NT2/D1 (cell line): ENCODE measurements around the gene CACNA1C.

Source experiments
- DNase-seq: peaks from one replicate; pipeline ENCODE4 v3.0.0-alpha.2; 2011; ENCODE audit warnings: low read depth, low spot score
- H3K27me3 ChIP-seq: 2 replicates; pipeline ENCODE4 v1.6.0; 2011; ENCODE audit warnings: mild to moderate bottlenecking; ENCODE audit not compliant: insufficient read length, insufficient read depth
- H3K36me3 ChIP-seq: 2 replicates; pipeline ENCODE4 v1.6.1; 2011; ENCODE audit warnings: mild to moderate bottlenecking, low read length, mixed read lengths; ENCODE audit not compliant: insufficient read depth, insufficient read length
- H3K4me1 ChIP-seq: 2 replicates; pipeline ENCODE4 v1.5.1; 2011; ENCODE audit not compliant: insufficient read depth, insufficient read length
- H3K4me3 ChIP-seq: 2 replicates; pipeline ENCODE4 v1.5.1; 2011; ENCODE audit warnings: low read depth; ENCODE audit not compliant: insufficient read length
- H3K9ac ChIP-seq: 2 replicates; pipeline ENCODE4 v1.6.0; 2011; ENCODE audit warnings: low read depth; ENCODE audit not compliant: insufficient read length
- H3K9me3 ChIP-seq: 2 replicates; pipeline ENCODE4 v1.5.1; 2011; ENCODE audit warnings: mild to moderate bottlenecking, low read length; ENCODE audit not compliant: insufficient read depth
- SUZ12 ChIP-seq: IDR thresholded peaks from 2 replicates; pipeline ENCODE4 v1.6.1; 2011; ENCODE audit not compliant: insufficient read length, insufficient read depth; ENCODE audit errors: extremely low read depth
- YY1 ChIP-seq: IDR thresholded peaks from 2 replicates; pipeline ENCODE4 v1.6.1; 2011; ENCODE audit not compliant: insufficient read length, insufficient read depth
- ZNF274 ChIP-seq: IDR thresholded peaks from 2 replicates; pipeline ENCODE4 v1.6.1; 2011; ENCODE audit warnings: mild to moderate bottlenecking, low read depth, low read length

Gene CACNA1C

DNA sequence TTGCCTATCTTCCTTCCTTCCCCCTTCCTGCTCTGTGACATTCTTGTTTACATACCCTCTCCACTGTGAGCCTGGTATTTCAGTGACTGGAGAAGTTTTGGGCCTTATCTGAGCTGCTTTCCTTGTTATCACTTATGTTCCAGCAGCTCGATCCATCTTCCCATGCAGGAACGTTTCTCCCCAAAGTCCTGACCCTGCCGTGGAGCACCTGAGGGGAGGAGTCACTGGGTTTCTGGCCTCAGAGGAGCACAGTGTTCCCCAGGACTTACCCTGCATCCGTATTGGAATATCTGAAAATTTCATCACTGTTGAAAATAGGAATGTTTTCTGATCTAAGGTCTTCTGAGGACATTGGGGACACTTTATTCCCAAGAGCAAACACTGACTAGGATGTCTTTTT is 141.8 kb downstream of the CACNA1C start:
- Histone ChIP-seq H3K36me3 (no peaks in the 10 kb centered on the region), H3K9me3 (no peaks in the 10 kb centered on the region), H3K4me3 (no peak overlapping the region), H3K4me1 (peaks cover 31% of the 10 kb centered on the region), H3K27me3 (no peaks in the 10 kb centered on the region), H3K9ac (no peak overlapping the region)
- DNase-seq = no peak
- TF ChIP-seq SUZ12 (no peak), YY1 (no peak)

DNA sequence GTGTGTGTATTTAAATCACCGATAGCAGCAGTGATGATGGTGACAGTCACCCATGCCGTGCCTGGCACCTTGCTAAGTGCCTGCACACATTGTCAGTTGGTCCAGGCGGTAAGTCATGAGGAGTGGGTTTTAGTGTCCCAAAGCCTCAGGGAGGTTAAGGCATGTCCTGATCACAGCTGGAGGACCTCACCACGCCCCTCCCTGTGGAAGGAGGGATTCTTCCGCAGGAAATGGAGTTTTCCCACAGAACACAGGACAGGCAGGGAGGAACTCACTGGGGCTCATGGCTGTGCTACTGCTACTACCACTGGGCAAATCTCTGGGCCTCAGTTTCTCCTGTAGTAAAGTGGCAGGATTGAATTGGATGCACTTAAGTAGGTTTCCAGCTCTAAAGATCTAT is 142.3 kb downstream of the CACNA1C start:
- DNase-seq = no peak
- Histone ChIP-seq H3K4me1 (peaks cover 32% of the 10 kb centered on the region), H3K27me3 (no peaks in the 10 kb centered on the region), H3K9ac (no peak overlapping the region), H3K9me3 (no peaks in the 10 kb centered on the region), H3K4me3 (no peak overlapping the region), H3K36me3 (no peaks in the 10 kb centered on the region)
- TF ChIP-seq SUZ12 (no peak), YY1 (no peak), ZNF274 (no peak)

DNA sequence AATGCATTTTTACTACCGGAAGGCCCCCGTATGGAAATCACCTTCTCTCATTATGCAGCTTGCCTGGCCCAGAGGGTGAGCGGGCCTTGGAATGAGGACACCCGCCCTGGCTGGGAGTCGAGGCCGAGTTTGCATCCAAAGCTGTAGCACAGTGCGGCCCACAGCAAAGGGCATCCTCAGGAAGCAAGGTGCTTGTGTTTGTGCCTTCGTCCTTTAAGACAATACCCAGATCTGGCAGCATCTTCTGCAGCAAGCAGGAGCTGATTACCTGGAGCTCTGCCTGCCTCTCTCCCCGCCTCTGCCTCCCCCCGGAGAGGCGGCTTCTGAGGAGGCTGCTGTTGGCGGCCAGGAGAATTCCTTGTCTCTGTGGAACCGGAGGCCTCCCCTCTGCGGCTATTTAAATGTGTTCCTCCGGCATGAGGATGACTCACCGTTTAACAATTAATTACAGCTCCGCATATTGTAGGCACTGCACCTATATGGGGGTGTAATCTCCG is 145.3 kb downstream of the CACNA1C start:
- Histone ChIP-seq H3K4me1 (peaks cover 19% of the 10 kb centered on the region), H3K4me3 (no peak overlapping the region), H3K27me3 (no peaks in the 10 kb centered on the region), H3K9me3 (no peaks in the 10 kb centered on the region), H3K9ac (peak overlapping the region; percentile 70), H3K36me3 (no peaks in the 10 kb centered on the region)
- TF ChIP-seq SUZ12 (no peak), ZNF274 (no peak), YY1 (no peak)
- DNase-seq = peak; percentile 100

DNA sequence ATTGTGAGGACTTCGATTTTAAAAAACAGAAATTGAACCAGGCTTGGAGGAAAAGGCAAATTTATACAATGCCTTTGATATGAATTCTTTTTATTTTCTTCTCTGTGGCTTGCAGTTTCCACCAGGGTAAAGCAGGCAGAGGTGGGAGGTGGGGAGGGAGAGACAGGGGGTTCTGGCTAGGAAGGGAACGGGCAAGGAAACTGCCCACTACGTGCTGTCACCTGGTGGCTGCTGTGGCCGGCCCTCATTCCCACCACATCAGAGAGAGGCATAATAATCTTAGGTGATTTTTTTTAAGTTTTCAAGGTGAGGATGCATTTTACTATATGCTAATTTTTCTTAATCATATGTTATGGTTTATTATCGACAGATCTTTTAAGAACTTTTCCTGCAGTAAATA is 145.8 kb downstream of the CACNA1C start:
- peak overlapping the region; percentile 22 for H3K9ac ChIP-seq
- H3K4me3 ChIP-seq = no peak overlapping the region

DNA sequence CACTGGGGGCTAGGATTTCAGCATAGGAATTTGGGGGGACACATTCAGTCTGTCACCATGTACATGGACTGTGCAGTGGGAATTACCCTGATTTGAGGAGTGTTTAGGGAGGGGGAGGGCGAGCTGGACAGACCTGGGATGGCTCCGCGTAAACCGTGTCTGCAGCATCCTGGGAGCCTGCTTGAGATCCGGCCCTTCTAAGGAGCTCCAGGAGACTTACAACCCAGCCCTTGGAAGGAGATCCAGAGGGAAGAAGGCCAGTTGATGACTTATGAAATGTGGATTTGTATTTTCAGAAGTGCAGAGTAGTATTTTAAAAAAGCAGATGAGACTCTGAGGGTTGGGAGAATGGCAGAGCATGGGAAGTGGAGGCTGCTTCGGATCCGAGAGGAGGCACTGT is 153.2 kb downstream of the CACNA1C start:
- no peak overlapping the region for H3K4me3 ChIP-seq
- H3K4me1 ChIP-seq = peaks cover 4% of the 10 kb centered on the region
- no peaks in the 10 kb centered on the region for H3K36me3 ChIP-seq
- no peaks in the 10 kb centered on the region for H3K27me3 ChIP-seq
- no peak overlapping the region for H3K9ac ChIP-seq
- no peak for DNase-seq
- TF ChIP-seq SUZ12 = no peak
- no peak for TF ChIP-seq YY1
- TF ChIP-seq ZNF274 = no peak
- no peaks in the 10 kb centered on the region for H3K9me3 ChIP-seq

More for the DNA sequence above, 145.8 kb downstream of the CACNA1C start:
- Histone ChIP-seq H3K9me3 (no peaks in the 10 kb centered on the region), H3K4me1 (peaks cover 15% of the 10 kb centered on the region), H3K36me3 (no peaks in the 10 kb centered on the region), H3K27me3 (no peaks in the 10 kb centered on the region)
- no peak for TF ChIP-seq YY1
- TF ChIP-seq SUZ12 = no peak
- no peak for TF ChIP-seq ZNF274
- DNase-seq = no peak

DNA sequence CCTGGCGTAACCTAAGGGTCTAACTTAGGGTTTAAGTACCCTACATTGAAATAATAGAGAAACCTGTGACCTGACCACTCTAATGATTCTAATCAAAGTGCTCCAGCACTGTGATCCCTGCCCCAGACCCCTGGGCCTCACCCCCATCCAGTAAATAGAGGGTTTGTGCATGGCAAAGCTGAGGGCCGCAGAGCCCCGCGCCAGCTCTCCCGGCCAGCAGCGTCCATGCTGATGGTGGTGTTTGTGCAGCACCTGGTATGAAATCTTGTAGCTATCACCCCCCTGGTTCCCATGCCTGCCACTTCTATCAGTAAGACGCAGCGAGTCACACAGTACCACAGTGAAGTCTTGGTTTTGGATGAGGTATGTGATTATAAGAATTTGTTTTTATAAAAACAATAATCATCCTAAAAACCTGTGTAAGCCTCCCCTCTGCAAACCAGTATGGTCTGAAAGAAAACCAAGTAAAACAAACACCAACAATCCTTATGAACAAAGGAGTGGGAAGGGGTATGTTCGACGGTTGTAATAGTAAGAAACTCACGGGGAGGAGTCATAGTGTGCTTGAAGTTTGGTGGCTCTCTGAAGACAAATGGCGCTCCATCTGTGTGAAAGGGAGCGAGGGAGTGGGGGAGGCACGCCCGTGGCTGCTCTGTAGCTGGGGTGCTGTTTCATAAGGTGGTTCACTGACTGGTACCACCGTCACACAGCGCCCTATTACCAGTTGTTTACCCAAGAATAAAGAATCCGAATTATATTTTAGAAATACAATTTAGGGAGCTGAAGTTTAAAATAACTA is 156.2 kb downstream of the CACNA1C start:
- TF ChIP-seq YY1 (no peak), SUZ12 (no peak), ZNF274 (no peak)
- no peak overlapping the region for H3K9ac ChIP-seq
- no peak overlapping the region for H3K4me3 ChIP-seq
- no peaks in the 10 kb centered on the region for H3K9me3 ChIP-seq
- no peaks in the 10 kb centered on the region for H3K36me3 ChIP-seq
- no peaks in the 10 kb centered on the region for H3K27me3 ChIP-seq
- peaks cover 13% of the 10 kb centered on the region for H3K4me1 ChIP-seq
- no peak for DNase-seq

DNA sequence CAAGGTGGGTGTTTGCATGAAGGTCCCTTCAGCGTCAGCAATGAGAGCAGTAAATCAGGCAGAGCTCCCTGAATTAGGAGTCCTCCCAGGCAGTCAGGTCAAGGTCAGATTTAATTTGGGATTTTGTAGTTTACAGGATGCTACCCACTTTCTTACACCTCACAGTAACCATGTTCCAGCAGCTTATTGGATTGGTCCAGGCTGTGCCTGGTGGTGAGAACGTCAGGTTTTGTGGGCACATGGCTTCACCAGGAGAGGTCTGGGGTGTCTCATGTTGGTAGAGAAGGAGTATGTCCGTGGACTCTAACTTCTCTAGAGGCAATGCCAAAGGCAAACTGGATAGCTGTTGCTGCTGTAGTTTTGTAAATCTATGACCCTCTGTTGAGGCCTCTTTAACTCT is 158.3 kb downstream of the CACNA1C start:
- no peaks in the 10 kb centered on the region for H3K9me3 ChIP-seq
- no peak for TF ChIP-seq SUZ12
- TF ChIP-seq YY1 = no peak
- no peak for TF ChIP-seq ZNF274
- H3K27me3 ChIP-seq = no peaks in the 10 kb centered on the region
- H3K9ac ChIP-seq = no peak overlapping the region
- no peak for DNase-seq
- H3K4me1 ChIP-seq = peaks cover 10% of the 10 kb centered on the region
- H3K4me3 ChIP-seq = no peak overlapping the region
- no peaks in the 10 kb centered on the region for H3K36me3 ChIP-seq
